Spleen (tissue), 11 donors: ENCODE results near the gene NEDD9. TPM values are rescaled to one million over a fixed set of nuclear protein-coding genes. Genes with fewer than 3 reads are reported as not detected.

Source experiments
- DNase-seq: peaks from one replicate; pipeline ENCODE4 v3.0.0-alpha.2; 2020
- H3K27ac ChIP-seq, 8 donors: fragments of 200-600 bp; sonication (generic) in 7 of 8; 1 replicate in 4 of 8; 2 replicates in 4 of 8; pipeline versions ENCODE4 v1.5.0 to v1.8.0; 2016 to 2021; ENCODE audit warnings: inconsistent platforms in 4 of 8, mild to moderate bottlenecking in 4 of 8, moderate library complexity in 1 of 8
- H3K27me3 ChIP-seq, 7 donors: fragments of 200-600 bp; sonication (generic) in 6 of 7; replicated peaks in 1 of 7; 1 replicate in 4 of 7; 2 replicates in 3 of 7; pipeline versions ENCODE4 v1.5.0 to v1.8.0; 2016 to 2021; ENCODE audit warnings: inconsistent platforms in 3 of 7, mild to moderate bottlenecking in 1 of 7
- H3K36me3 ChIP-seq, 6 donors: fragments of 200-600 bp; sonication (generic) in 5 of 6; 1 replicate in 4 of 6; 2 replicates in 2 of 6; pipeline versions ENCODE4 v1.5.0 to v1.8.0; 2016 to 2021; ENCODE audit warnings: inconsistent platforms in 2 of 6
- H3K4me1 ChIP-seq, 6 donors: fragments of 200-600 bp; sonication (generic) in 5 of 6; 1 replicate in 3 of 6; 2 replicates in 3 of 6; pipeline versions ENCODE4 v1.5.0 to v1.8.0; 2016 to 2021; ENCODE audit warnings: inconsistent platforms in 3 of 6
- H3K4me3 ChIP-seq, 8 donors: fragments of 200-600 bp; sonication (generic) in 7 of 8; 1 replicate in 4 of 8; 2 replicates in 4 of 8; pipeline versions ENCODE4 v1.5.0 to v1.8.0; 2016 to 2021; ENCODE audit warnings: inconsistent platforms in 4 of 8, mild to moderate bottlenecking in 4 of 8, moderate library complexity in 2 of 8
- H3K9me3 ChIP-seq, 8 donors: fragments of 200-600 bp; sonication (generic) in 7 of 8; 1 replicate in 4 of 8; 2 replicates in 4 of 8; pipeline versions ENCODE4 v1.5.0 to v1.8.0; 2016 to 2021; ENCODE audit warnings: inconsistent platforms in 4 of 8
- POLR2A ChIP-seq, 3 donors: fragments of 450-650 bp; IDR thresholded peaks; one replicate each; pipeline ENCODE4 v1.5.1; 2017; ENCODE audit warnings: antibody characterized with exemption in 3 of 3, mild to moderate bottlenecking in 1 of 3
- POLR2AphosphoS5 ChIP-seq, 3 donors: sonication (generic); formaldehyde crosslinking; IDR thresholded peaks; one replicate each; pipeline ENCODE4 v1.5.1; 2017; ENCODE audit warnings: antibody characterized with exemption in 3 of 3
- WGBS, 5 donors: extraction: QIAGEN DNeasy Blood & Tissue Kit in 3 of 5; methylation state at CpG; one replicate each; pipeline versions ENCODE4 v1.1.5 to v1.1.7; 2013 to 2018; 5-methylcytosine and 5-hydroxymethylcytosine counted together
- intact Hi-C: fragments of 100-400 bp; cut with DNase I; formaldehyde crosslinking; loops from one replicate; pipeline ENCODE4 v1.15.0; 2023; ENCODE audit warnings: low total_unique reads
- polyA plus RNA-seq, 3 donors: library from polyadenylated mRNA; stranded (reverse); fragments of 200-250 nt; gene quantifications; one replicate each; pipeline ENCODE4 v1.2.1, GENCODE V29; 2013
- total RNA-seq, 7 donors: library from RNA; depleted of rRNA in 3 of 7; stranded (reverse); fragments of >200 nt in 3 of 7; fragmentation: NEBNext Ultra II Directional in 4 of 7; extraction: Animal tissue kit (Norgen Biotek cat#: 25700) in 4 of 7; gene quantifications; one replicate each; pipeline versions ENCODE4 v1.1.0 to v1.2.1, GENCODE V29; 2016 to 2021
- TF ChIP-seq, protein P1 (sequence below), 11 experiments: fragments of 200-600 bp in 7 of 11; fragments of 450-650 bp in 4 of 11; sonication (generic) in 4 of 11; IDR thresholded peaks in 8 of 11; conservative IDR thresholded peaks in 3 of 11; 1 replicate in 7 of 11; 2 replicates in 4 of 11; pipeline versions ENCODE4 v1.4.0 to v1.8.0; 2016 to 2021; ENCODE audit warnings: antibody characterized with exemption in 11 of 11, inconsistent platforms in 4 of 11, mild to moderate bottlenecking in 1 of 11
- donor health status: healthy with polysubstance abuse.
- donor health status: DM: no; HTN: no; CAD: no; lungs with moderate emphysema.
- donor health status: DM: no; HTN: no; CAD: no.
- donor health status: Bipolar disorder and iron deficiency.
- donor health status: healthy.
- donor health status: DM: no; HTN: no; CAD: no.
- donor health status: DM: yes; HTN: yes; CAD: no.

NEDD9 gene
- total and polyA plus RNA-seq, 10 donors: 16.1 to 208 (median 115) TPM

DNA sequence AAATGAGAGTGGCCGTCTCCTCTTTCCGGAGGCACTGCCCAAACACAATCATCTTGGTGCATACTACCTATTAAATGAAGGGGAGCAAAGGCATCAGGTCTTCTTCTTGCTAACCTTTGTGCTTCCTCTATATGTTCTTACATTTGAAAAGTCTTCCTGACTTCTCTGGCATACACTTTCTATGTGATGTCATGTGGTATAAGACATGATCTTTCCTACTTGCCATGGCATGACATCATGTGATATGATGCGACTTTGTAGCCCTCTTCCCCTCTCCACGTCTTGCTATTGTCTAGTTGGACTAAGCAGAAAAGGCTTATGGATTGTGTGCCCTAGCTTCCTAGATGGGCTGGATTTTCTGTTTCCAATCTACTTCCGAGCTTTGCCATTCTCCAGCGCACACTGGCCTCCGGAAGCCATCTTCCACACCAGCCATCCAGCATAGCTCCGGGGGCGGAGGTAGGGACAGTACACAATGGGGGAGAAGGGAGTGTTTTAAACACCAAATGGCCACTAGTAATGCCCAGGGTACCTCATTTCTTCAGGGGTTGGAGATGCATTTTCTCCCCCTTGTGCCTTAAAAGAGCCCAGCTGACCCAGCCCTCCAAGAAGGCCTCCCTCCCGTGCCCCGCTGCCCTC lies 8.8 kb upstream of the NEDD9 start:
- 93 to 97% (median 96%) methylated on average over 11 of the region's 11 CpGs for WGBS, 5 donors
- TF ChIP-seq POLR2AphosphoS5 (IDR thresholded peaks at IDR 0.05): no peak
- DNase-seq: no peak
- peaks cover 0 to 6% (median 0%) of the 10 kb centered on the region in 7 donors for H3K27me3 ChIP-seq
- H3K9me3 ChIP-seq: no peaks in the 10 kb centered on the region
- peaks cover 0 to 45% (median 2%) of the 10 kb centered on the region in 6 donors for H3K36me3 ChIP-seq
- H3K4me1 ChIP-seq: peaks cover 6 to 20% (median 10%) of the 10 kb centered on the region in 6 donors
- no peak overlapping the region for H3K4me3 ChIP-seq
- intact Hi-C loops: no loop called here
- H3K27ac ChIP-seq: no peak overlapping the region

DNA sequence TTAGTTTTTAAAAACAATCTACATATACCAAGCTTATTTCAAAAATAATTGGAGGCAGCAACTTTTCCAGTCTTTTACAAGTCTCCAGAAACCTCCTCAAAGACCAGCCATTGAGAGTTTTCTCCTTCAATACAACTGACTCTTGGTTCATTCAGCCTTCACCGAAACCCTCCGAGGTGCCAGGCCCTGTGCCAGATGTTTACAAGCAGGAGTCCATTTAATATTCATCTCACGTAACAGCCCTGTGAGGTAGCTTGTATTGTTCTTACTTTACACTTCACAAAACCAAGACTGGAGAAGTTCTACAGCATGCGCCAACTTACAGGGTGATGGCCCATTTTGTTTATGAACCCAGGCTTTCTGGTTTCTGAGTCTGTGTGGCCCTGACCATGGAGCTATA lies 5.5 kb upstream of the NEDD9 start:
- no peaks in the 10 kb centered on the region for H3K9me3 ChIP-seq
- H3K4me1 ChIP-seq: peaks cover 12 to 46% (median 32%) of the 10 kb centered on the region in 6 donors
- intact Hi-C loops: no loop called here
- H3K27me3 ChIP-seq: peaks cover 0 to 6% (median 0%) of the 10 kb centered on the region in 7 donors
- H3K4me3 ChIP-seq: no peak overlapping the region
- H3K36me3 ChIP-seq: peaks cover 0 to 34% (median 2%) of the 10 kb centered on the region in 6 donors
- TF ChIP-seq POLR2A (IDR thresholded peaks at IDR 0.05): no peak
- TF ChIP-seq, protein P1, sequence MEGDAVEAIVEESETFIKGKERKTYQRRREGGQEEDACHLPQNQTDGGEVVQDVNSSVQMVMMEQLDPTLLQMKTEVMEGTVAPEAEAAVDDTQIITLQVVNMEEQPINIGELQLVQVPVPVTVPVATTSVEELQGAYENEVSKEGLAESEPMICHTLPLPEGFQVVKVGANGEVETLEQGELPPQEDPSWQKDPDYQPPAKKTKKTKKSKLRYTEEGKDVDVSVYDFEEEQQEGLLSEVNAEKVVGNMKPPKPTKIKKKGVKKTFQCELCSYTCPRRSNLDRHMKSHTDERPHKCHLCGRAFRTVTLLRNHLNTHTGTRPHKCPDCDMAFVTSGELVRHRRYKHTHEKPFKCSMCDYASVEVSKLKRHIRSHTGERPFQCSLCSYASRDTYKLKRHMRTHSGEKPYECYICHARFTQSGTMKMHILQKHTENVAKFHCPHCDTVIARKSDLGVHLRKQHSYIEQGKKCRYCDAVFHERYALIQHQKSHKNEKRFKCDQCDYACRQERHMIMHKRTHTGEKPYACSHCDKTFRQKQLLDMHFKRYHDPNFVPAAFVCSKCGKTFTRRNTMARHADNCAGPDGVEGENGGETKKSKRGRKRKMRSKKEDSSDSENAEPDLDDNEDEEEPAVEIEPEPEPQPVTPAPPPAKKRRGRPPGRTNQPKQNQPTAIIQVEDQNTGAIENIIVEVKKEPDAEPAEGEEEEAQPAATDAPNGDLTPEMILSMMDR (IDR thresholded peaks at IDR 0.05 in 8 of 11, conservative IDR thresholded peaks at IDR 0.05 in 3 of 11): no peak
- TF ChIP-seq POLR2AphosphoS5 (IDR thresholded peaks at IDR 0.05): no peak
- no peak overlapping the region for H3K27ac ChIP-seq
- 97 to 99% (median 98%) methylated on average over 4 of the region's 4 CpGs for WGBS, 5 donors
- no peak for DNase-seq

DNA sequence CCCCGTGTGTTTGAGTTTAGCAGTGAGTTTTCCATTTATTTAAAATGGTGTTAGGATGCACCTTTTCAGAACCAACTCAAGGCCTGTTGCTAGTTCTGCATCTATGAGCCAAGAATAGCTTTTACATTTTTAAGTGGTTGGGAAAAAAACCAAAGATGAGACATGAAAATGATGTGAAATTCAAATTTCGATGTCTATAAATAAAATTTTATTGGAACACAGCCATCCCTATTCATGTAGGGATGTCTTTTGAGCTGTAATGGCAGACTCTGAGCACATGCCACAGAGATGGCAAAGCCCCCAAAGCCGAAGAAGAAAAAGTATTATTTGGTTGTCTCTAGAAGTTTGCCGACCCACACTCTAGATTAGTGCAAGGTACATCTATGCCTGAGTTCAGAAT lies 5.0 kb upstream of the NEDD9 start:
- 87 to 95% (median 94%) methylated on average over 4 of the region's 4 CpGs for WGBS, 5 donors
- peaks cover 0 to 6% (median 0%) of the 10 kb centered on the region in 7 donors for H3K27me3 ChIP-seq
- no peak overlapping the region for H3K4me3 ChIP-seq
- peaks cover 12 to 49% (median 33%) of the 10 kb centered on the region in 6 donors for H3K4me1 ChIP-seq
- peak overlapping the region in 2 of 8 donors; percentile 17 to 67 for H3K27ac ChIP-seq
- H3K9me3 ChIP-seq: no peaks in the 10 kb centered on the region
- no peak for DNase-seq
- TF ChIP-seq POLR2AphosphoS5 (IDR thresholded peaks at IDR 0.05): no peak
- TF ChIP-seq, protein P1 (IDR thresholded peaks at IDR 0.05 in 8 of 11, conservative IDR thresholded peaks at IDR 0.05 in 3 of 11): no peak
- TF ChIP-seq POLR2A (IDR thresholded peaks at IDR 0.05): no peak
- peaks cover 0 to 29% (median 2%) of the 10 kb centered on the region in 6 donors for H3K36me3 ChIP-seq
- intact Hi-C loops: no loop called here

DNA sequence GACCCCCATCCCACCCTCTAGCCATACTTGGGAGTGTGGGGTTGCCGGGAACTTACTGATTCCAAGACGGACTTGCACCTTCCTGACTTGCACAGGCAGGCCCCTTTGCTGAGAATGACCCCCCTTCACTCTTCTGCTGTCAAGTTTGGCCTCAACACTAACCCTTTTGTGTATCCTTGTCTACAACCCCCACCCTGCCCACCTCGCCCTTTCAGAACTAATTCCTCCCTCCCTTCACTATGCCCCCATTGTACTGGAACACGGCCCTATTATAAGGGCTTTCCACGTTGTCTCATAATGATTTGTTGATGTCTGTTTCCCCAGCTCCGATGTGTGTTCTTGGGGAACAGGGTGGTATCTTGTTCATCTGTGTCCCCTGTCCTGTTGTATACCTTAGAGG lies 4.4 kb upstream of the NEDD9 start:
- peaks cover 0 to 6% (median 0%) of the 10 kb centered on the region in 7 donors for H3K27me3 ChIP-seq
- H3K9me3 ChIP-seq: no peaks in the 10 kb centered on the region
- 84 to 91% (median 89%) methylated on average over 6 of the region's 6 CpGs for WGBS, 5 donors
- H3K27ac ChIP-seq: peak overlapping the region; percentile 10 to 68 (median 45)
- no peak overlapping the region for H3K4me3 ChIP-seq
- TF ChIP-seq POLR2AphosphoS5 (IDR thresholded peaks at IDR 0.05) (no peak), POLR2A (IDR thresholded peaks at IDR 0.05) (no peak)
- TF ChIP-seq, protein P1 (IDR thresholded peaks at IDR 0.05 in 8 of 11, conservative IDR thresholded peaks at IDR 0.05 in 3 of 11): no peak
- intact Hi-C loops: no loop called here
- no peak for DNase-seq
- H3K4me1 ChIP-seq: peaks cover 17 to 54% (median 36%) of the 10 kb centered on the region in 6 donors
- peaks cover 0 to 24% (median 2%) of the 10 kb centered on the region in 6 donors for H3K36me3 ChIP-seq
